IPS-20b (cell line): ENCODE measurements around the gene EPHA5.

ENCODE experiments used
- H3K27ac ChIP-seq: one replicate; pipeline ENCODE4 v1.5.1; 2013; ENCODE audit warnings: low read length
- H3K27me3 ChIP-seq: 2 replicates; pipeline ENCODE4 v1.6.1; 2013; ENCODE audit warnings: mild to moderate bottlenecking, low read length, inconsistent platforms; ENCODE audit not compliant: insufficient read depth
- H3K36me3 ChIP-seq: 2 replicates; pipeline ENCODE4 v1.6.1; 2013; ENCODE audit warnings: low read depth, mild to moderate bottlenecking, inconsistent platforms, low read length, moderate library complexity; ENCODE audit not compliant: insufficient read depth
- H3K4me1 ChIP-seq: 2 replicates; pipeline ENCODE4 v1.6.1; 2013; ENCODE audit warnings: mild to moderate bottlenecking, control low read depth, inconsistent platforms, low read length, moderate library complexity; ENCODE audit not compliant: insufficient read depth
- H3K4me3 ChIP-seq: 2 replicates; pipeline ENCODE4 v1.5.1; 2013; ENCODE audit warnings: mild to moderate bottlenecking, low read length, inconsistent platforms
- H3K9ac ChIP-seq: 2 replicates; pipeline ENCODE4 v1.6.1; 2013; ENCODE audit warnings: low read depth, mild to moderate bottlenecking, inconsistent platforms, low read length, moderate library complexity
- H3K9me3 ChIP-seq: 2 replicates; pipeline ENCODE4 v1.6.1; 2013; ENCODE audit warnings: mild to moderate bottlenecking, low read depth, low read length, inconsistent platforms; ENCODE audit not compliant: insufficient read depth

The EPHA5 gene

GRCh38 chr4:65661471-65661870 lies 8.8 kb downstream of the EPHA5 start:
- H3K9me3 ChIP-seq: no peaks in the 10 kb centered on the region
- peaks cover 38% of the 10 kb centered on the region for H3K4me1 ChIP-seq
- no peaks in the 10 kb centered on the region for H3K36me3 ChIP-seq
- H3K4me3 ChIP-seq: no peak overlapping the region
- no peak overlapping the region for H3K27ac ChIP-seq
- H3K27me3 ChIP-seq: peaks cover 12% of the 10 kb centered on the region
- no peak overlapping the region for H3K9ac ChIP-seq

- H3K27ac ChIP-seq: no peak overlapping the region
- H3K9me3 ChIP-seq: no peaks in the 10 kb centered on the region
- no peaks in the 10 kb centered on the region for H3K27me3 ChIP-seq
- no peak overlapping the region for H3K4me3 ChIP-seq
- peaks cover 41% of the 10 kb centered on the region for H3K4me1 ChIP-seq
- H3K36me3 ChIP-seq: no peaks in the 10 kb centered on the region
- H3K9ac ChIP-seq: no peak overlapping the region
Measured at GRCh38 chr4:65658117-65658516, 12.2 kb downstream of the EPHA5 start.

- Histone ChIP-seq H3K27ac (no peak overlapping the region), H3K27me3 (no peaks in the 10 kb centered on the region), H3K4me3 (no peak overlapping the region), H3K9ac (no peak overlapping the region), H3K9me3 (no peaks in the 10 kb centered on the region), H3K36me3 (no peaks in the 10 kb centered on the region), H3K4me1 (peaks cover 37% of the 10 kb centered on the region)
Measured at GRCh38 chr4:65656008-65656407, 14.3 kb downstream of the EPHA5 start.

- H3K36me3 ChIP-seq: no peaks in the 10 kb centered on the region
- H3K4me3 ChIP-seq: no peak overlapping the region
- peaks cover 34% of the 10 kb centered on the region for H3K4me1 ChIP-seq
- no peaks in the 10 kb centered on the region for H3K9me3 ChIP-seq
- H3K9ac ChIP-seq: no peak overlapping the region
- H3K27me3 ChIP-seq: no peaks in the 10 kb centered on the region
- H3K27ac ChIP-seq: no peak overlapping the region
Measured at GRCh38 chr4:65654976-65655375, 15.3 kb downstream of the EPHA5 start.

- peaks cover 34% of the 10 kb centered on the region for H3K4me1 ChIP-seq
- no peak overlapping the region for H3K4me3 ChIP-seq
- H3K36me3 ChIP-seq: no peaks in the 10 kb centered on the region
- no peaks in the 10 kb centered on the region for H3K27me3 ChIP-seq
- H3K9ac ChIP-seq: no peak overlapping the region
- H3K9me3 ChIP-seq: no peaks in the 10 kb centered on the region
- H3K27ac ChIP-seq: no peak overlapping the region
Measured at GRCh38 chr4:65653740-65654361, 16.4 kb downstream of the EPHA5 start.

GRCh38 chr4:65651751-65652150 lies 18.5 kb downstream of the EPHA5 start:
- no peaks in the 10 kb centered on the region for H3K36me3 ChIP-seq
- H3K27me3 ChIP-seq: no peaks in the 10 kb centered on the region
- no peak overlapping the region for H3K9ac ChIP-seq
- H3K9me3 ChIP-seq: no peaks in the 10 kb centered on the region
- H3K4me1 ChIP-seq: peaks cover 19% of the 10 kb centered on the region
- no peak overlapping the region for H3K27ac ChIP-seq
- H3K4me3 ChIP-seq: no peak overlapping the region

GRCh38 chr4:65651031-65651430 lies 19.3 kb downstream of the EPHA5 start:
- Histone ChIP-seq H3K36me3 (no peaks in the 10 kb centered on the region), H3K4me1 (peaks cover 17% of the 10 kb centered on the region), H3K9ac (no peak overlapping the region), H3K4me3 (no peak overlapping the region), H3K9me3 (no peaks in the 10 kb centered on the region), H3K27me3 (no peaks in the 10 kb centered on the region), H3K27ac (no peak overlapping the region)

- Histone ChIP-seq H3K4me3 (no peak overlapping the region), H3K9me3 (no peaks in the 10 kb centered on the region), H3K27me3 (no peaks in the 10 kb centered on the region), H3K4me1 (peaks cover 6% of the 10 kb centered on the region; the same call in 1 of the 2 replicates), H3K27ac (no peak overlapping the region), H3K36me3 (no peaks in the 10 kb centered on the region), H3K9ac (no peak overlapping the region)
Measured at GRCh38 chr4:65646136-65646535, 24.2 kb downstream of the EPHA5 start.

- Histone ChIP-seq H3K9ac (no peak overlapping the region), H3K36me3 (no peaks in the 10 kb centered on the region), H3K4me3 (no peak overlapping the region), H3K27ac (no peak overlapping the region), H3K4me1 (peaks cover 6% of the 10 kb centered on the region; the same call in 1 of the 2 replicates), H3K27me3 (no peaks in the 10 kb centered on the region), H3K9me3 (no peaks in the 10 kb centered on the region)
Measured at GRCh38 chr4:65645185-65645584, 25.1 kb downstream of the EPHA5 start.

GRCh38 chr4:65635051-65635821 lies 35.1 kb downstream of the EPHA5 start:
- Histone ChIP-seq H3K4me3 (peak overlapping the region; percentile 32; the same call in 1 of the 2 replicates), H3K9me3 (no peaks in the 10 kb centered on the region), H3K27me3 (no peaks in the 10 kb centered on the region), H3K27ac (peak overlapping the region; percentile 43), H3K36me3 (no peaks in the 10 kb centered on the region), H3K4me1 (peaks cover 23% of the 10 kb centered on the region), H3K9ac (0 out of 2 replicates have a peak overlapping the region, but pooled peaks have one; percentile 21)

GRCh38 chr4:65624651-65625050 lies 45.6 kb downstream of the EPHA5 start:
- H3K9ac ChIP-seq: no peak overlapping the region
- no peaks in the 10 kb centered on the region for H3K4me1 ChIP-seq
- no peak overlapping the region for H3K4me3 ChIP-seq
- no peaks in the 10 kb centered on the region for H3K36me3 ChIP-seq
- no peaks in the 10 kb centered on the region for H3K27me3 ChIP-seq
- no peaks in the 10 kb centered on the region for H3K9me3 ChIP-seq
- no peak overlapping the region for H3K27ac ChIP-seq

- Histone ChIP-seq H3K9me3 (no peaks in the 10 kb centered on the region), H3K4me3 (no peak overlapping the region), H3K27me3 (no peaks in the 10 kb centered on the region), H3K36me3 (no peaks in the 10 kb centered on the region), H3K4me1 (no peaks in the 10 kb centered on the region), H3K9ac (no peak overlapping the region), H3K27ac (no peak overlapping the region)
Measured at GRCh38 chr4:65623506-65623905, 46.8 kb downstream of the EPHA5 start.
